NB4 (cell line): Measurements from ENCODE around the gene AQP10.

Experiments used
- MYC ChIP-seq: IDR thresholded peaks from 2 replicates; pipeline ENCODE4 v1.6.1; 2011; ENCODE audit warnings: low read depth, low read length
- POLR2A ChIP-seq: IDR thresholded peaks from 2 replicates; pipeline ENCODE4 v1.6.1; 2011; ENCODE audit warnings: mild to moderate bottlenecking; ENCODE audit not compliant: insufficient read length; ENCODE audit errors: extremely low read depth
- TF ChIP-seq, protein P1 (sequence below): IDR thresholded peaks from one replicate; pipeline ENCODE4 v1.5.1; 2012; ENCODE audit warnings: low read depth, low read length

- TF ChIP-seq MYC (no peak), POLR2A (no peak)
- TF ChIP-seq, protein P1, sequence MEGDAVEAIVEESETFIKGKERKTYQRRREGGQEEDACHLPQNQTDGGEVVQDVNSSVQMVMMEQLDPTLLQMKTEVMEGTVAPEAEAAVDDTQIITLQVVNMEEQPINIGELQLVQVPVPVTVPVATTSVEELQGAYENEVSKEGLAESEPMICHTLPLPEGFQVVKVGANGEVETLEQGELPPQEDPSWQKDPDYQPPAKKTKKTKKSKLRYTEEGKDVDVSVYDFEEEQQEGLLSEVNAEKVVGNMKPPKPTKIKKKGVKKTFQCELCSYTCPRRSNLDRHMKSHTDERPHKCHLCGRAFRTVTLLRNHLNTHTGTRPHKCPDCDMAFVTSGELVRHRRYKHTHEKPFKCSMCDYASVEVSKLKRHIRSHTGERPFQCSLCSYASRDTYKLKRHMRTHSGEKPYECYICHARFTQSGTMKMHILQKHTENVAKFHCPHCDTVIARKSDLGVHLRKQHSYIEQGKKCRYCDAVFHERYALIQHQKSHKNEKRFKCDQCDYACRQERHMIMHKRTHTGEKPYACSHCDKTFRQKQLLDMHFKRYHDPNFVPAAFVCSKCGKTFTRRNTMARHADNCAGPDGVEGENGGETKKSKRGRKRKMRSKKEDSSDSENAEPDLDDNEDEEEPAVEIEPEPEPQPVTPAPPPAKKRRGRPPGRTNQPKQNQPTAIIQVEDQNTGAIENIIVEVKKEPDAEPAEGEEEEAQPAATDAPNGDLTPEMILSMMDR, result no peak
Measured at GRCh38 chr1:154342132-154342531, 21.2 kb downstream of the AQP10 start.
